ENCODE results near the gene GLI2.

Gene GLI2

DNA sequence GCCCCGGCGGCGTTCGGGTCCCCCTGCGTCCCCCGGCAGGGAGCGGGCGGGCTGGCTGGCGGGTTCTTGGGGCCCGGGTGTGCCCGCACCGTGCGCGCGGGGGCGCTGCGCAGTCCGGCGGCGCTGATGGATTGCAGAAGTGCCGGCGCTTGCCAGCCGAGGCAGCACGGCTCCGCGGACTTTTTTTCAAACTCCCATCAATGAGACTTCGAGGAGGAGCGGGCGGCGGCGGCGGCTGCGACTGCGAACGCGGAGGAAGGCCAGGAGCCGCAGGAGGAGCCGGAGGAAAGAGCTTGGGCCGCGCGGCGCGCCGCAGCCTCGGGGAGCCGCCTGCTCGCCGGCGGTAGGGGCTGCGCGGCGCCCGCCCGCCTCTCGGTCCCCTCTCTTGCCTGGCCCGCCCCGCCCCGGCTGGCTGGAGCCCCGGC, at the start of gene GLI2:
TSS of gene GLI2 (plus strand) at position 123 of the 425 bp plus-strand sequence. CDS start 61,453 bp downstream, outside the sequence.
- no peak for DNase-seq

DNA sequence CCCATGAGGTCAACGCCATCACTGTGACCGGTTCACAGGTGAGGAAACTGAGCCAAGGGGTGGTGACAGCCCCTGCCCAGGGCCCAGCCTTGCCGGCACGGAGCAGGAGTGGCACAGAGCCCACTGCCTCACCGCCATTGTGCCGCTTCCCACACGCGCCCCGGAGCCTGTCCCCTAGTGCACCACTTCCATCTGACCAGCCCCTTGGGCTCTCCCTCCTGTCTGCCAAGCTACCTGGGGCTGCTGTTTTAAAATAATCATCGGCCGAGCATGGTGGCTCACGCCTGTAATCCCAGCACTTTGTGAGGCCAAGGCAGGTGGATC, 49.7 kb upstream of the GLI2 start:
- no peak for DNase-seq

DNA sequence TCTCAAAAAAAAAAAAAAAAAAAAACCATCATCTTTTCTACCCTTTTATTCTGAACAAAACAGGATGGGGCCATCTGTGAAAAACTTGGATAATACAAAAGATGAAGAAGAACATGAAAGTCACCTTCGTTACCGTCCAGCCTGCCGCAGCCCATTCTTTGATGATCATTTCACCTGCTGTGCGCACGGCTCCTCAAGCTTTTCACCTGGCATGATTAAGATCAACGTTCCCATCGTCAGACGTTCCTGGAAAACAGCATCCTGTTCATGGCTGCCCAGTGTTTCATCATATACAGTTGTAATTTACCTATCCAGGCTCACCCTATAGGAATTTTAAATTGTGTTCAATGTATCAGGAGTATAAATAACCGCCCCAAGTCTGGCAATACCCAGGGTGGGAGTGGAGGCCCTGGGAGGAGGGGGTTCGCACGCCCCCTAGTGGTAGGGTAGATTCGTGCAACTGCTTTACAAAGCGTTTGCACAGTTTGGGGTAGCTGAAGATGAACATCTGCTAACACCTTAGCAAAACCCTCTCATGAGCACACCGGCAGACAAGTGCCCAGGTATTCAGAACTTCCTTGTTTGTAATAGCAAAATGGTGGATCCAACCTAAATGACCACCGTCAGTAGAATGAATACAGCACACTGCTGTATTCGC, 49.0 kb upstream of the GLI2 start:
- DNase-seq, result no peak

DNA sequence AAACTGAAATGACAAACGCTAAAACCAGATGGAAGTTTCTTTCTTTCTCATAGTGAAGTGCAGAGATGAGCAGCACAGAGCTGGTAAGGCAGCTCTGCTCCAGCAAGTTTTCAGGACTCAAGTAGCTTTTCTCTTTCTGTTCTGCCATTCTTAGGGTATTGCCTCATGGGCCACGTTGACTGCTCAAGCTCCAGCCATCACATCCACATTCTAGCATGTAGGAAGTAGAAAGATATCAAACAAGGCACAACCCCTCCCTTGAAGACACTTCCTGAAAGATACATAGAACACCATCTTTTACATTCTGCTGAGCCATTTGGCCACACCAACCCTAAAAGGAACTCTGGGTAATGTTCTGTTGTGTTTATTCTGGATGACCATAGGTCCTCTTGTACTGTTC, 48.5 kb upstream of the GLI2 start:
- DNase-seq, result no peak

DNA sequence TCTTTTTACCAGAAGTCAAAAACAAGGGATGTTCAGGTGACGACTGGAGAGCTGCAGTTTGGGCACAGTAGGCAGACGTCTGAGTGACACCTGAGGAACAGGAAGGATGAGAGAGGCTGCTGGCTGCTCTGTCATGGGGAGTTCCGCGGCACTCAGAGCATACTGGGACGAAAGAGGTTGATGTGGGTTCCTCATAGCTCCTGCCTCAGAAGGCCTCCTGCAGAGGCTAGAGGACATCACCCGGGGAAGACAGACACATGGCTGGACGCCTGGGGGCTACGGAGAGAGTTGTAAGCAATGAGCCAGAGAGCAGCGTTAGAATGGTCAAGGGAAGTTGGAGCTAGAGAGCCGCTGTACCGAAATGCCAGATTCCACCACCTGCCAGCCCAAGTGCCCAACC, 45.1 kb upstream of the GLI2 start:
- DNase-seq, result no peak

DNA sequence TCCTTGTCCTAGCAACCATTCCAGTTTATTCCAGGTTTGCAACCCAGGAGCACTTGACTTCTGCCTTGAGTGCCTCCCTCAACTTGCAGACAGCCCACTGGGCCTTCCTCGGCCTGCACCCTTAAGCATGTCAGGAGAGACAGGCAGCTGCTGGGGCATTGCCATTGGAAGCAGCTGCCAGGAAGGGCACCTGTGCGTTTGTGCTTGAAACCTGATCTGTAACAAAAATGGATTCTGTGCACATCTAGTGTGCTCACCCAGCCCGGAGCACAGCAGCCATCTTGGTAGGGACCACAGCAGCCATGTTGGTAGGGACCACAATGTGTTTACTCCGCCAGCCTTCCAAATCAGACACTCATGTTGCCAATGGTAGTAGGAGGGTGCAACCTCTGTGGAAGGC, 44.3 kb upstream of the GLI2 start:
- no peak for DNase-seq

DNA sequence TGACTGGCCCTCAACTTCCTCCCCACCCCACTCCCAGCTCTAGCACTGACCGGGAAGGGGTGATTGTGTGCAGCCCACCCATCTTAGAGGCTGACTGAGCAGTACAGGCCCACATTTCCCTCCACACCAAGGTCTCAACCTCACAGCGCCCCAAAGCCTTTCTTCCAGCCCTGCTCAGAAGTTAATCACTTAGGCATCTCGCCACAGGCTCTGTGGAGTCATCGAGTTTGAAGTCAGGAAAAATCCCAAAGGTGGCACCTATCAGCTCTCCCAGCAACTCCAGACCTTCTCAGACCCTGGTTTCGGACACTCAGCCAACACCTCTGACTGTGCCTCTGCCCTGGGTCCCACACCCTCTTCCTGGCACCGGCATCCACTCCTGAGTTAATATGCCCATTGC, 43.0 kb upstream of the GLI2 start:
- no peak for DNase-seq

DNA sequence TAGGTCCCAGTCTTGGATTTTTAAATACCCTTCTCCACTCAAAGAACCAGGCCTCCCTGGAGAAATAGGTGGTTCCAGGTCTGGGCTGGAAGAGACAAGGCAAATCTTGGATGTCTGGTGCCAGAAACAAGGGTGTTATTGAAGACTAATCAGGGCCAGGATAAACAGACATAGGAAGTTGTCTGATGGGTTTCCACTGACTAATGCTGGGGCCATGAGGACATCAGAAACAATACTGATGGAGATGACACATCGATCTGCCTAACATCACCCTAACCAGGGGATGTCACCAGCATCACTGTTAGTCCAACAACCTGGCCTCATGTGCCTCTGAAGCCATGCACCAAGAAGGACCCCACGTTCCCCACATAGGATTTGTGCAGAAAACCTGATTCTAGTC, 42.5 kb upstream of the GLI2 start:
- no peak for DNase-seq

DNA sequence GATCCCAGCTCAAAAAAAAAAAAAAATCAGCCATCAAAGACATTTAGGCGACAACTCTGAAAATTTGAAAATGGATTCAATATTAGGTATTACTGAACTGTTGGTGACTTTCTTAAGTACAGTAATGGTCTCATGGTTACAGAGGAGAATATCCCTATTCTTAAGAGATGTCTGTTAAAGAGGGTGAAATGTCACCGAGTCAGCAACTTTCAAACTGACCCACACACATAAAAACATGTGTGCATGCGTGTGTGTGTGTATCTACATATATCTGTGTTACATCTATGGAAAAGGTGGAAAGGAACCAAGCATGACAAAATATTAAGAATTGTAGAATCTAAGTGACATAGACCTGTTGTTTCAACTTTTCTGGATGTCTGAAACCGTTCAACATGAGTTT, 41.6 kb upstream of the GLI2 start:
- DNase-seq, result no peak

DNA sequence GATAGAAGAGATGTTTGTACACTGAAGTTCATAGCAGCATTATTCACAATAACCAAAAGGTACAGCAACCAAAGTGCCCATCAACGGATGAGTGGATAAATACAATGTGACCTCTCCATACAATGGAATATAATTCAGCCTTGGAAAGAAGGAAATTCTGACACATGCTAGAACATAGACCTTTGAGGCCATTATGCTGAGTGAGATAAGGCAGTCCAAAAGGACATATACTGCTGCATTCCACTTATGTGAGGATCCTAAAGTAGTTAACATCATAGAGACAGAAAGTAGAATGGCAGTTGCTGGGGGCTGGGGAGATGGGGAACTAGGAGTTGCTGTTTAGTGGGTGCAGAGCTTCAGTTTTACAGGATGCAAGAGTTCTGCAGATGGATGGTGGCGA, 38.2 kb upstream of the GLI2 start:
- no peak for DNase-seq

DNA sequence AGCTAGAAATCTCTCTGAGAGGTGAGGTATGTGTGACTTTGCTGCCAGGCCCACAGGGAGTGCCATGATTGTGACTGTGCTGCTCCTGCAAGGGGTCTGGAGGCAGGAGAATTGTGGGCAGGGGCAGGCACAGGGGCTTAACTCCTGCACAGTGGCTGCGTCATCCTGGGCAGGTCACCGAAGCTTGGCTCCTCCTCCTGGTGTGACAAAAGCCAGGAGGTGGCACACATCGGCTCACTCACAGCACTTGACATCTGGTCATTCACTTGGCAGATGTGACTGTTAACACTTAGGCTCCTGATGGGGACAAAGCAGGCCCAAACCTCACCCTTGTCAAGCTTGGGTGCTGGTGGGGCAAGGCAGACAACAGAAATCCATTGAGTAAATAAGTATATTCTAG, 36.4 kb upstream of the GLI2 start:
- DNase-seq, result no peak

DNA sequence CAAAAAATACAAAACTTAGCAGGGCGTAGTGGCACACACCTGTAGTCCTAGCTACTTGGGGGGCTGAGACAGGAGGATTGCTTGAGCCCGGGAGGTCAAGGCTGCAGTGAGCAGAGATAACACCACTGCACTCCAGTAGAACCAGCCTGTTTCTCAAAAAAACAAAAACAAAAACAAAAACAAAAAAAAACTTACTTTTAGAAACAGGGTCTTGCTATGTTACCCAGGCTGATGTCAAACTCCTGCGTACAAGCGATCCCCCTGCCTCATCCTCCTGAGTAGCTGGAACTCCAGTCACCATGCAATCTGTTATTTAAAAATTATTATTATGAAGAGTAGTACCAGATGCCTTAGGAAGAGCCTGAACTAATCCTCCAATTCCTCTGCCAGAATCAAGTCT, 35.0 kb upstream of the GLI2 start:
- no peak for DNase-seq

DNA sequence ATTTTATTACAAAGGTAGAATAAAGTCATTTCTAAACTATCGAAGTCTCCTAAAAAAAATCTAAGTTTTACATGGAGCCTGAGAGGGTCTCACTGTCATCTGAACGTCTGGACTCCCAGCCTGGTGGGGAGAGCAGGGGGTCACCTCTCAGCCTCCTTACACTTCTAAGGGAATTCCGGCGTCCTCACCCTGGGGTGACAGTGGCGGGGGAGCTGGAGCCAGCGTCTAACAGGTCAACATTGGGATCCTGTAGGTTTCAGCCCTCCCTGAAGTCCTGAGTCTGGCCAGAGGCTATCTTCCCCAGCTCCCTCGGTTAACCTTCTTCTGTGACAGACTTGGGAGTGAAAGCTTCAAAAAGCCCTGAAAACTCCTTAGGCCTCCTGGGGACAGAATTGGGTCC, 34.6 kb upstream of the GLI2 start:
- DNase-seq, result no peak

DNA sequence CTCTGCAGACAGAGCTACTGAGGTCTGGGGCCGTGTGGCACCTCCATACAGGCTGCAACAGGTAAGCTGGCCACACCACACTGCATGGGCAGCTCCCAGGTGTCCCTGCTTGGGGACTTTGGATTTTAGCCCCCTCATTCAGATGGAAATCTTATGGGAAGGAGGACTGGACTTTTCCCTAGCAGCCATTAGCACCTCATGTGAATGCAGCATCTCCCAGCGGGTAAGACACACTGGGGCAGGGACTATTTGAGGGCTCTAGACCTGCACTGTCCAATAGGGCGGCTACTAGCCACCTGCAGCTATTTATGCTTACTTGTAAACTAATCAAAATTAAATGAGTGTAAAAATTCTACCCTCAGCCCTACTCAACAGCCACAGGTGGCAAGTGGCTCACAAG, 34.2 kb upstream of the GLI2 start:
- no peak for DNase-seq

DNA sequence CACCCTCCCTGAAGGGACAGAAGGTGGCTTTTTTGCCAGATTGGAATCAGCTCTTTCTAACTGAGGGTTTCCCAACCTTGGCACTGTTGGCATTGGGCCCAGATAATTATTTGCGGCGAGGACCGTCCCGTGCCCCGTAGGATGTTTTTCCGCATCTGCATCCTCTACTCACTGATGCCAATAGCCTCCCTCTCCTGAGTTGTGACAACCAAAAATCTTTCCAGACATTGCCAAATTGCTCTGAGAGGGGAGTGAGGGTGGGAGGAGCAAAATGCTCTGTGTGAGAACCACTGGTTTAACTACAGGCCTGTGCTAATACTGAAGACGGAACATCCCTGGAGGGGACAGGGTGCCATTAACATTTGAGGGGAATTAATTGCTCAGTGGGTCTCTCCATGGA, 33.6 kb upstream of the GLI2 start:
- no peak for DNase-seq

DNA sequence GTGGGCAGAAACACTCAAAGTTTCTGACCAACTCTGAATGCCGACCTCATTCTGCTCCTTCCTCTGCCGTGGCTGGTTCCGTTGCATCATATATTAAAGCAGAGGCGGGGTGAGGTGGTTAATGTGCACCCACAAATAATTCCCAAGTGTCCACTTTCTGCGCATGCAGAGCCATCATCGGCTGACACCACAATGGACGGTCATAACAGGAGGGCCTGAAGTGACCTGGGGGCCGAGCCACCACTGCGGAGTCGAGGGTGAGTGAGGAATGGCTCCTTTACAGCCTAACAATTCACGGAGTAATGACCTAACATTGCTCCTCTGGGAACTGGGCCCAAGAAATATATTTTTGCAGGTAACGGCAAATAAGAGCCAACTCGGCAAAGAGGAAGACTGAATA, 32.9 kb upstream of the GLI2 start:
- no peak for DNase-seq

DNA sequence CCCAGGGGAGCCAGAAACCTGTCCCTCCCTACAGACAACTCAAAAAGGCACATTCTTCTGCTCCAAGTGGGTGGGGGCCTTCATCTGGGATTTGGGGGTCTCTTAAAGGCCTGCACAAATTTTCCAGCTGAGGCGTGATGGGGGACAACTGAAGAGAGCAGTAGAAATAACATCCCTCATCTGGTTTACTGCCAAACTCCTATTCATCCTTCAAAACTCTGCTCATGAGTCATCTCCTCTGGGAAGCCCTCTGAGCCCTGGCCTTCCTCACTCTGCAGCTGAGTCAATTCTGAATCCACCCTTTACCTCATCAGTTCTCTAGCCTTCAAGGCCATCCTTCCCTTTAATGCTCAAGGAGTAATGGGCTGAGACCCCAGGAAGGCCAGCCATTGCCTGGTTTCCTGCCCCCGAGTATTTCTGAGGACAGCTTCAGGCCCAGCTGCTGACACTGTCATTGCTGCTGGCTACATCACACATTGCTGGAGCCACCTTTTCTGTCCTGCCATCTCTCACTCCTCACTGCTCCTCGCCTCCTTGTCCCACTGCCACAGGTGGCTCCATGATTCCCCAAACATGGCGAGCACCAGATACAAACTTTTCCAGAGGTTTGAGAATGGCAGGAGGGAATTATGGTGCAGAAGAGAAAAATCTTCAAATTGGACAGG, 32.2 kb upstream of the GLI2 start:
- DNase-seq, result no peak

DNA sequence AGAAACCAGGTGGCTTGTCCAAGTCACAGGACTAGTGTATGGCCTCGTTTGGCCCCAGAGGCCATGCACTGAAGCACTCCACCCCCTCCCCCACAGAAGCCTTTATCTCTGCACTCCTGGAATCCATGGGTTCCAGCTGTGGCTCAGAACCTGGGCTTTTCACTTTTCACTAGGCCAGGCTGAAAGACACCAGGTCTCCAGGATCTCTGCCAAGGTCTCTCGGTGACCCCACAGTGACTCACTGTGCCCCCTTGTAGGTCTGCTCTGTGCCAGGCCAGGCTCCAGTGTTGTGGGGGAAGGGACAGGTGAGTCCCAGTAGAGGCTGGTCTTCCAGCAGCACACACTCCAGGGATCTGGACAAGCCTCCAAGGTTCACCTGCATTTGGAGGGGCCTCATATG, 31.0 kb upstream of the GLI2 start:
- DNase-seq, result no peak

DNA sequence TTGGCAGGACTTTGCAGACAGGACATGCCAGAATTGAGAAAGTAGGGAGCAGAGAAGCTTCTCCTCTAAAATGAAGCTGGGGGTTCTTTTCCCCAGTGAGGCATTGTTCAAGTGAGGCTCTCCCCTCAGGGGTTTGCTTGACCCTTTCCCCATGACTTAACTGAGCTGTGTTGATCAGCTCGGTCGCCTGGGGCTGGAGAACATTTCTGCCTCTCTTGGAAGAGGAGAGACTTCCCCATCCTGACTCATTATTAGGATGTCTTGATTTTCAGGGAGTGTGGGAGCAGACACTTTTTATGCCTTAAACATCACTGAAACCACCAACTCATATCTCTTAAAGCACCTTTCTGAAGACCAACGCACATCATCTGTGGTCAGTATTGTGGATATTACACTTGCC, 27.9 kb upstream of the GLI2 start:
- DNase-seq, result no peak

DNA sequence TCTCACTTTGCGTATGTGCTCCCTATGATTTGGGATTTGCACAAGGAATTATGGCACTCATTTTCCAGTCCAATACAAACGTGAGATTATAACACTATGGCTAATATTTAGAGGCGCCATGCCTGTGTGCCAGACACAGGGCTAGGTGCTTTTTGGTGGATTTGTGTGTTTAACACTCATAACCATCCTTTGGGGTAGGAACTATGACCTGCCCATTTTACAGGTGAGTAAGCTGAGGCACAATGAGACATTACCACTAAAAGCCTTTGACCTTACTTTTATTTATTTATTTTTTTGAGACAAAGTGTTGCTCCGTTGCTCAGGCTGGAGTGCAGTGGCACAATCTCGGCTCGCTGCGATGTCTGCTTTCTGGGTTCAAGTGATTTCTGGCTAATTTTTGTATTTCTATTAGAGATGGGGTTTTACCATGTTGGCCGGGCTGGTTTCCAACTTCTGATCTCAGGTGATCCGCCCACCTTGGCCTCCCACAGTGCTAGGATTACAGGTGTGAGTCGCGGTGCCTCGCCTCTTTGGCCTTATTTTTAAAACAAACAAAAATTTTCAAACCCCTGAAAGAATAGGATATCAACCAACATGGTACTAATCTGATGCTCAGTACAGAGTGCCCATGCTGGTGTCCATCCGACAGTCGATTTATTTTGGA, 26.6 kb upstream of the GLI2 start:
- DNase-seq, result no peak

DNA sequence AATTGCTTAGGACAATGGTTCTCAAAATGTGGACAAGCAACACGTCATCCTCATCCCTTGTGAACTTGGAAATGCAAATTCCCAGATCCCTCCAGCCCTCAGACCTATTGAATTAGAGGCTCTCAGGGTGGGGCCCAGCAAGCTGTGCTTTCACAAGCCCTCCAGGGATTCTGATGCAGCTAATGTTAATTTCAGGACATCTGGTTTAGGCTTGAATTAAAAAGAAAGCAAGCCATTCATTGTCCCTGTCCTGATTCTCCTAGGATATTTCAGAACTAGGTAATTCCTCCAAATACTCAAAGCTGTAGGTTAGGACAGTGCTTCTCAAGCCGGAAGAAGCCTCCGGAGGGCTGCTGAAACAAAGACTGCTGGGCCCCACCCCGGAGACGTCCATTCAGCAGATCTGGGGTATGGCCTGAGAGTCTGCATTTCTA, 26.0 kb upstream of the GLI2 start:
- no peak for DNase-seq

DNA sequence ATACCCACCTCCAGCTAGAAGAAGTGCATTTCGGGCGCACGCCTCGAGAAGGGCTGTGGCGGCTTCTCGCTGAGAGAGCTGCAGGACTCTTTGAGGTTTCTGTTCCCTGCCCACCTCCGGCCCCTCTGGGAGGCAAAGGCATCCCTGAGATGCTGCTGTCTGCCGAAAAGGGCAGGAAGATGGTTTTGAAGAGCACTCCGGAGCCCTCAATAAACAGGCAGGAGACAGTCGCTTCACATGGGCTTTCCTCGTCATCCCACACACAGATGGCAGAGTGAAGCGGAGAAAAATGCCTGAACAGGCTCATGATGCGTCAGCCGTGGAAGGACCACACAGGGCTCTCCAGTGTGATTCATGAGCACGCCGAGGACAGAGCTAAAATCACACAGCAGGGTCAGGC, 25.4 kb upstream of the GLI2 start:
- DNase-seq, result no peak

DNA sequence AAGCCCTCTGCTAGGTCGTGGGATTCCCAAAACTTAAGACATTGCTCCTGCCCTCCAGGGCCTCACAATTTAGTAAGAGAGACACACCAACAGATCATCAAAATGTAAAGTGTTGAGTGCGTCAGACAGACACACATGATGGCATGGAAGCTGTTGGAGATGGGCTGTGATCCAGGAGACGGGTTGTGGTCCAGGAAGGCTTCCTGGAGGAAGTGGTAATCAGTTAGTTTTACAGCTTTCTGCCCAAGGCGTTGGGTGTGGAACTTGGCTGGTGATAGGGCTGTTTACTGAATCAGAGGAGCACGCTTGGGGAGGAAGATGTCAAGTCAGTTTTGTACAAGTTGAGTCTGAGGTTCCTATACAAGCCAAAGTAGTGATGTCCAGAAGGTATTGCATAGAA, 24.0 kb upstream of the GLI2 start:
- DNase-seq, result no peak

DNA sequence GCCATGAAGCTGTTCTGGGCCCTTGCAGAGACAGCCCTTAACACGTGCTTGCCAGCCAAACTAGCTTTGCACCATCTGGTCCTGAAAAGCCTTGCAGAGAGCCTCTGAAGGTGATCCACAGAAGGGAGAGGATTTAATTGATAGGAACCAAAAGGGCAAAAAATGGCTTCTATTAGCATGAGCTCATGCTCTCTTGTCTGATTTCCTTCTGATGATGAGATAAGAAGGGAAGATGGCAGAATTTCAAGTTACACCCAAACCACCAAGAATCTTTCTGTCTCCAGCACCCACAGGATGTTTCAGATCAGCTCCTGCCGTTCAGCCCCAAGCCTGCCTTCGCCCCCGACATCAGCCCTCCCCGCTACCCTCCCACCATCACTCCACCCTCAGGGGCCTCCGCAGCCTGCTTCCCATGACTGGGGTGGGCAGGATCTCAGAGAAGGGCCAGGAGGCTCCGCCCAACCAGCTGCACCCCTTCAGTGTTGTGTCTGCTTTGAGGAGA, 23.4 kb upstream of the GLI2 start:
- no peak for DNase-seq

DNA sequence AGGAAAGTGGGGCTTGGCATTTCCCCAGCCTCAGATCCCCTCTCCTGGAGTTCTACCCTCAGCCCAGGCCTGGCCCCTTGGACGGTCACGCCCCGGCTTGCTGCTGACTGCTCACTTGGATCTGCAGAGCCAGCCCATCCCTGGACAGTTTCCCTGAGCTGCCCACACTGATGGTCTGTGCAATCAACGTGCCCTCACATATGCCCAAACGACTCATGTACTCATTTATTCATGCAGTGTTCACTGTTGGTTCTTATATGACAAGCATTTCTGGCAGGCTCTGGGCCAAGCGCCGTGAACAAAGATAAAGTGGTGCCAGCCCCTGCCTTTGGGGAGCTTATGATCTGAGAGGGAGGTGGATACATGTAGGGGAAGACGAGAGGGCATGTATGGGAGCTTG, 20.3 kb upstream of the GLI2 start:
- no peak for DNase-seq
